Measurements from ENCODE around the gene SLAMF9. TPM values are rescaled to one million over a fixed set of nuclear protein-coding genes. Genes with fewer than 3 reads are reported as not detected.

SLAMF9 gene
- polyA plus RNA-seq, 5 donors, result not detected

Other genes starting within 250 kb of the SLAMF9 start
- not detected for gene CRP, start 239.6 kb downstream of the SLAMF9 start, polyA plus RNA-seq (ENCODE audit: insufficient read depth in 1 of 5, insufficient read length in 5 of 5, low replicate concordance in 1 of 5)
- 10 to 100 TPM; 11.0 to 20.5 (median 12.2) TPM for gene DUSP23, start 173.3 kb downstream of the SLAMF9 start, polyA plus RNA-seq (ENCODE audit: insufficient read depth in 1 of 5, insufficient read length in 5 of 5, low replicate concordance in 1 of 5)
- gene FCRL6, start 151.9 kb downstream of the SLAMF9 start, polyA plus RNA-seq (ENCODE audit: insufficient read depth in 1 of 5, insufficient read length in 5 of 5, low replicate concordance in 1 of 5), result under 1 TPM; 0.25 to 0.61 (median 0.46) TPM
- 1 to 10 TPM in 3 of 5 donors, under 1 TPM in 2; 0.58 to 1.9 (median 1.0) TPM for gene SLAMF8, start 127.4 kb downstream of the SLAMF9 start, polyA plus RNA-seq (ENCODE audit: insufficient read depth in 1 of 5, insufficient read length in 5 of 5, low replicate concordance in 1 of 5)
- under 1 TPM in 2 of 5 donors, not detected in 3; 0.08 to 0.10 TPM for gene VSIG8, start 91.6 kb downstream of the SLAMF9 start, polyA plus RNA-seq (ENCODE audit: insufficient read depth in 1 of 5, insufficient read length in 5 of 5, low replicate concordance in 1 of 5)
- gene CFAP45, start 54.1 kb downstream of the SLAMF9 start, polyA plus RNA-seq (ENCODE audit: insufficient read depth in 1 of 5, insufficient read length in 5 of 5, low replicate concordance in 1 of 5), result 10 to 100 TPM in 1 of 5 donors, 1 to 10 TPM in 4; 1.8 to 12.7 (median 8.2) TPM
- 100 to 1,000 TPM; 255 to 529 (median 315) TPM for gene TAGLN2, start 28.7 kb downstream of the SLAMF9 start, polyA plus RNA-seq (ENCODE audit: insufficient read depth in 1 of 5, insufficient read length in 5 of 5, low replicate concordance in 1 of 5)
- 10 to 100 TPM; 10.2 to 17.7 (median 15.7) TPM for gene IGSF9, start 8.6 kb downstream of the SLAMF9 start, polyA plus RNA-seq (ENCODE audit: insufficient read depth in 1 of 5, insufficient read length in 5 of 5, low replicate concordance in 1 of 5)
- gene PIGM, start 77.8 kb upstream of the SLAMF9 start, polyA plus RNA-seq (ENCODE audit: insufficient read depth in 1 of 5, insufficient read length in 5 of 5, low replicate concordance in 1 of 5), result 10 to 100 TPM in 4 of 5 donors, 1 to 10 TPM in 1; 9.7 to 14.7 (median 13.0) TPM
- gene KCNJ10, start 115.9 kb upstream of the SLAMF9 start, polyA plus RNA-seq (ENCODE audit: insufficient read depth in 1 of 5, insufficient read length in 5 of 5, low replicate concordance in 1 of 5), result under 1 TPM; 0.13 to 0.61 (median 0.37) TPM
- gene KCNJ9, start 127.3 kb upstream of the SLAMF9 start, polyA plus RNA-seq (ENCODE audit: insufficient read depth in 1 of 5, insufficient read length in 5 of 5, low replicate concordance in 1 of 5), result under 1 TPM; 0.04 to 0.10 (median 0.06) TPM
- gene IGSF8, start 144.4 kb upstream of the SLAMF9 start, polyA plus RNA-seq (ENCODE audit: insufficient read depth in 1 of 5, insufficient read length in 5 of 5, low replicate concordance in 1 of 5), result 10 to 100 TPM; 24.2 to 36.2 (median 30.5) TPM
- 10 to 100 TPM in 3 of 5 donors, 1 to 10 TPM in 2; 6.4 to 15.2 (median 13.6) TPM for gene ATP1A2, start 161.5 kb upstream of the SLAMF9 start, polyA plus RNA-seq (ENCODE audit: insufficient read depth in 1 of 5, insufficient read length in 5 of 5, low replicate concordance in 1 of 5)
- under 1 TPM in 4 of 5 donors, not detected in 1; 0.15 to 0.24 (median 0.22) TPM for gene ATP1A4, start 197.4 kb upstream of the SLAMF9 start, polyA plus RNA-seq (ENCODE audit: insufficient read depth in 1 of 5, insufficient read length in 5 of 5, low replicate concordance in 1 of 5)
- gene CASQ1, start 236.3 kb upstream of the SLAMF9 start, polyA plus RNA-seq (ENCODE audit: insufficient read depth in 1 of 5, insufficient read length in 5 of 5, low replicate concordance in 1 of 5), result 10 to 100 TPM in 1 of 5 donors, 1 to 10 TPM in 1, under 1 TPM in 3; 0.31 to 33.0 (median 0.59) TPM

All from right lung (tissue), 5 donors.